ENCODE data around the gene ATP6V0C. TPM values are rescaled to one million over a fixed set of nuclear protein-coding genes. Genes with fewer than 3 reads are reported as not detected.

ATP6V0C gene
- total and polyA plus RNA-seq, 2 of the 13 experiments (the other 11 are each of a cell fraction or from before 2014, with no cell fraction given) = 10.4 to 20.1 TPM

DNA sequence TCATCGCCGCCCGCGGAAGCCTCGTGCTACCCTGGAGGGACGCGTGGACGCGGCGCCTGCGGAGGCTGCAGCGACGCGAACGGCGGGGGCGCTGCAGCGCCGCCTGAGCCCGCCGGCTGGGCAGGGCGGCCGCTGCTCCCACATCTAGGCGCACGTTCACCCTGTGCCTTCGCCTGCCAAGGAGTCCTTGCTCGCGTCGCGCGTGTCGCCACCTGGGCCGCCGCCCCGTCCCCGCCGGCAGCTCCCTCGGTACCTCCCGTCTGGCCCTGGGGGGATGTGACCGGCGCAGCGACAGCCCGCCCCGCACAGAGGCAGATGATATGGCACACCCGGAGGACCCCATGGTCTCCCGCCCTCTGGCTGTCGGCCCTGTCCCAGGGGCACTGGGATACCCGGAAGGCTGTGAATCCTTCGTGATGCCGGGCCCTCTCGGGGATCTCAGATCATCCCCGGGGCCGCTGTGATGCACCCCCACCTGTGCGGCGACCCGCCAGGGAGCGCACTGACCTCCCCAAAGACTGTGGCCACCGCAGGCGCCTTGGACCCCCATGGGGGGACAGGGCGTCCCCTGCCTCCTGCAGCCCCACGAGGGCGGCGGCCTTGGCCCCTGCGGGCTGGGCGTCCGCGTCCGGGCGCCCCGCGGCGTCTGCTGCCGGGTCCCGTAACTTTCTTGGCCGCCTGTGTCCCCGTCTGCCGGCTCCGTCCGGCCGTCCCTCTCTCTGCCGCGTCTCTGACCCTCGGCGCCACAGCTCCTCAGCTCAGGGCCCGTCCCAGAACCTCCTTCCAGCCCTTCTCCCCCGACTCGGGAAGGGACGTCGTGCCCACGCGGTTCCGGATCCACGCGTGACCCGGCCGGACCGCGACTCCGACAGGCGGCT is 39.5 kb upstream of the ATP6V0C start (continued):
- TF ChIP-seq, protein P1, sequence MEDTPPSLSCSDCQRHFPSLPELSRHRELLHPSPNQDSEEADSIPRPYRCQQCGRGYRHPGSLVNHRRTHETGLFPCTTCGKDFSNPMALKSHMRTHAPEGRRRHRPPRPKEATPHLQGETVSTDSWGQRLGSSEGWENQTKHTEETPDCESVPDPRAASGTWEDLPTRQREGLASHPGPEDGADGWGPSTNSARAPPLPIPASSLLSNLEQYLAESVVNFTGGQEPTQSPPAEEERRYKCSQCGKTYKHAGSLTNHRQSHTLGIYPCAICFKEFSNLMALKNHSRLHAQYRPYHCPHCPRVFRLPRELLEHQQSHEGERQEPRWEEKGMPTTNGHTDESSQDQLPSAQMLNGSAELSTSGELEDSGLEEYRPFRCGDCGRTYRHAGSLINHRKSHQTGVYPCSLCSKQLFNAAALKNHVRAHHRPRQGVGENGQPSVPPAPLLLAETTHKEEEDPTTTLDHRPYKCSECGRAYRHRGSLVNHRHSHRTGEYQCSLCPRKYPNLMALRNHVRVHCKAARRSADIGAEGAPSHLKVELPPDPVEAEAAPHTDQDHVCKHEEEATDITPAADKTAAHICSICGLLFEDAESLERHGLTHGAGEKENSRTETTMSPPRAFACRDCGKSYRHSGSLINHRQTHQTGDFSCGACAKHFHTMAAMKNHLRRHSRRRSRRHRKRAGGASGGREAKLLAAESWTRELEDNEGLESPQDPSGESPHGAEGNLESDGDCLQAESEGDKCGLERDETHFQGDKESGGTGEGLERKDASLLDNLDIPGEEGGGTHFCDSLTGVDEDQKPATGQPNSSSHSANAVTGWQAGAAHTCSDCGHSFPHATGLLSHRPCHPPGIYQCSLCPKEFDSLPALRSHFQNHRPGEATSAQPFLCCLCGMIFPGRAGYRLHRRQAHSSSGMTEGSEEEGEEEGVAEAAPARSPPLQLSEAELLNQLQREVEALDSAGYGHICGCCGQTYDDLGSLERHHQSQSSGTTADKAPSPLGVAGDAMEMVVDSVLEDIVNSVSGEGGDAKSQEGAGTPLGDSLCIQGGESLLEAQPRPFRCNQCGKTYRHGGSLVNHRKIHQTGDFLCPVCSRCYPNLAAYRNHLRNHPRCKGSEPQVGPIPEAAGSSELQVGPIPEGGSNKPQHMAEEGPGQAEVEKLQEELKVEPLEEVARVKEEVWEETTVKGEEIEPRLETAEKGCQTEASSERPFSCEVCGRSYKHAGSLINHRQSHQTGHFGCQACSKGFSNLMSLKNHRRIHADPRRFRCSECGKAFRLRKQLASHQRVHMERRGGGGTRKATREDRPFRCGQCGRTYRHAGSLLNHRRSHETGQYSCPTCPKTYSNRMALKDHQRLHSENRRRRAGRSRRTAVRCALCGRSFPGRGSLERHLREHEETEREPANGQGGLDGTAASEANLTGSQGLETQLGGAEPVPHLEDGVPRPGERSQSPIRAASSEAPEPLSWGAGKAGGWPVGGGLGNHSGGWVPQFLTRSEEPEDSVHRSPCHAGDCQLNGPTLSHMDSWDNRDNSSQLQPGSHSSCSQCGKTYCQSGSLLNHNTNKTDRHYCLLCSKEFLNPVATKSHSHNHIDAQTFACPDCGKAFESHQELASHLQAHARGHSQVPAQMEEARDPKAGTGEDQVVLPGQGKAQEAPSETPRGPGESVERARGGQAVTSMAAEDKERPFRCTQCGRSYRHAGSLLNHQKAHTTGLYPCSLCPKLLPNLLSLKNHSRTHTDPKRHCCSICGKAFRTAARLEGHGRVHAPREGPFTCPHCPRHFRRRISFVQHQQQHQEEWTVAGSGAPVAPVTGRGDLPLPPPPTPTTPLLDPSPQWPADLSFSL (CRISPR knock-in tag; IDR thresholded peaks at IDR 0.05) = no peak
- no peak for TF ChIP-seq ZNF879 (CRISPR knock-in tag; IDR thresholded peaks at IDR 0.05)
- no peak for TF ChIP-seq ZNF180 (CRISPR knock-in tag; IDR thresholded peaks at IDR 0.05; ENCODE audit: borderline replicate concordance, low read depth)
- TF ChIP-seq, protein P2, sequence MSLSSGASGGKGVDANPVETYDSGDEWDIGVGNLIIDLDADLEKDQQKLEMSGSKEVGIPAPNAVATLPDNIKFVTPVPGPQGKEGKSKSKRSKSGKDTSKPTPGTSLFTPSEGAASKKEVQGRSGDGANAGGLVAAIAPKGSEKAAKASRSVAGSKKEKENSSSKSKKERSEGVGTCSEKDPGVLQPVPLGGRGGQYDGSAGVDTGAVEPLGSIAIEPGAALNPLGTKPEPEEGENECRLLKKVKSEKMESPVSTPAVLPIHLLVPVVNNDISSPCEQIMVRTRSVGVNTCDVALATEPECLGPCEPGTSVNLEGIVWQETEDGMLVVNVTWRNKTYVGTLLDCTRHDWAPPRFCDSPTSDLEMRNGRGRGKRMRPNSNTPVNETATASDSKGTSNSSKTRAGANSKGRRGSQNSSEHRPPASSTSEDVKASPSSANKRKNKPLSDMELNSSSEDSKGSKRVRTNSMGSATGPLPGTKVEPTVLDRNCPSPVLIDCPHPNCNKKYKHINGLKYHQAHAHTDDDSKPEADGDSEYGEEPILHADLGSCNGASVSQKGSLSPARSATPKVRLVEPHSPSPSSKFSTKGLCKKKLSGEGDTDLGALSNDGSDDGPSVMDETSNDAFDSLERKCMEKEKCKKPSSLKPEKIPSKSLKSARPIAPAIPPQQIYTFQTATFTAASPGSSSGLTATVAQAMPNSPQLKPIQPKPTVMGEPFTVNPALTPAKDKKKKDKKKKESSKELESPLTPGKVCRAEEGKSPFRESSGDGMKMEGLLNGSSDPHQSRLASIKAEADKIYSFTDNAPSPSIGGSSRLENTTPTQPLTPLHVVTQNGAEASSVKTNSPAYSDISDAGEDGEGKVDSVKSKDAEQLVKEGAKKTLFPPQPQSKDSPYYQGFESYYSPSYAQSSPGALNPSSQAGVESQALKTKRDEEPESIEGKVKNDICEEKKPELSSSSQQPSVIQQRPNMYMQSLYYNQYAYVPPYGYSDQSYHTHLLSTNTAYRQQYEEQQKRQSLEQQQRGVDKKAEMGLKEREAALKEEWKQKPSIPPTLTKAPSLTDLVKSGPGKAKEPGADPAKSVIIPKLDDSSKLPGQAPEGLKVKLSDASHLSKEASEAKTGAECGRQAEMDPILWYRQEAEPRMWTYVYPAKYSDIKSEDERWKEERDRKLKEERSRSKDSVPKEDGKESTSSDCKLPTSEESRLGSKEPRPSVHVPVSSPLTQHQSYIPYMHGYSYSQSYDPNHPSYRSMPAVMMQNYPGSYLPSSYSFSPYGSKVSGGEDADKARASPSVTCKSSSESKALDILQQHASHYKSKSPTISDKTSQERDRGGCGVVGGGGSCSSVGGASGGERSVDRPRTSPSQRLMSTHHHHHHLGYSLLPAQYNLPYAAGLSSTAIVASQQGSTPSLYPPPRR (CRISPR knock-in tag; IDR thresholded peaks at IDR 0.05; ENCODE audit: borderline replicate concordance) = no peak
- no peak for TF ChIP-seq SRF (IDR thresholded peaks at IDR 0.05; ENCODE audit: low read depth, low read length)
- no peak for TF ChIP-seq ARID2 (CRISPR knock-in tag; IDR thresholded peaks at IDR 0.05; ENCODE audit: borderline replicate concordance)
- peak; percentile 75 for TF ChIP-seq RAD21 (CRISPR knock-in tag; IDR thresholded peaks at IDR 0.05)
- TF ChIP-seq YY1 (IDR thresholded peaks at IDR 0.05; ENCODE audit: insufficient read depth, insufficient replicate concordance, low read depth, low read length) = no peak
- no peak for TF ChIP-seq JARID2 (CRISPR knock-in tag; IDR thresholded peaks at IDR 0.05; ENCODE audit: insufficient replicate concordance)
- TF ChIP-seq THYN1 (CRISPR knock-in tag; IDR thresholded peaks at IDR 0.05; ENCODE audit: borderline replicate concordance, low read depth) = no peak
- no peak for TF ChIP-seq ZNF326 (CRISPR knock-in tag; IDR thresholded peaks at IDR 0.05; ENCODE audit: borderline replicate concordance)
- TF ChIP-seq, protein P3, sequence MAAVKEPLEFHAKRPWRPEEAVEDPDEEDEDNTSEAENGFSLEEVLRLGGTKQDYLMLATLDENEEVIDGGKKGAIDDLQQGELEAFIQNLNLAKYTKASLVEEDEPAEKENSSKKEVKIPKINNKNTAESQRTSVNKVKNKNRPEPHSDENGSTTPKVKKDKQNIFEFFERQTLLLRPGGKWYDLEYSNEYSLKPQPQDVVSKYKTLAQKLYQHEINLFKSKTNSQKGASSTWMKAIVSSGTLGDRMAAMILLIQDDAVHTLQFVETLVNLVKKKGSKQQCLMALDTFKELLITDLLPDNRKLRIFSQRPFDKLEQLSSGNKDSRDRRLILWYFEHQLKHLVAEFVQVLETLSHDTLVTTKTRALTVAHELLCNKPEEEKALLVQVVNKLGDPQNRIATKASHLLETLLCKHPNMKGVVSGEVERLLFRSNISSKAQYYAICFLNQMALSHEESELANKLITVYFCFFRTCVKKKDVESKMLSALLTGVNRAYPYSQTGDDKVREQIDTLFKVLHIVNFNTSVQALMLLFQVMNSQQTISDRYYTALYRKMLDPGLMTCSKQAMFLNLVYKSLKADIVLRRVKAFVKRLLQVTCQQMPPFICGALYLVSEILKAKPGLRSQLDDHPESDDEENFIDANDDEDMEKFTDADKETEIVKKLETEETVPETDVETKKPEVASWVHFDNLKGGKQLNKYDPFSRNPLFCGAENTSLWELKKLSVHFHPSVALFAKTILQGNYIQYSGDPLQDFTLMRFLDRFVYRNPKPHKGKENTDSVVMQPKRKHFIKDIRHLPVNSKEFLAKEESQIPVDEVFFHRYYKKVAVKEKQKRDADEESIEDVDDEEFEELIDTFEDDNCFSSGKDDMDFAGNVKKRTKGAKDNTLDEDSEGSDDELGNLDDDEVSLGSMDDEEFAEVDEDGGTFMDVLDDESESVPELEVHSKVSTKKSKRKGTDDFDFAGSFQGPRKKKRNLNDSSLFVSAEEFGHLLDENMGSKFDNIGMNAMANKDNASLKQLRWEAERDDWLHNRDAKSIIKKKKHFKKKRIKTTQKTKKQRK (IDR thresholded peaks at IDR 0.05; ENCODE audit: low read length) = no peak
- no peak for TF ChIP-seq RBM22 (optimal IDR thresholded peaks at IDR 0.05; ENCODE audit: low read length)
